Activated T-cell treated with anti-CD3 and anti-CD28 coated beads for 4 hours (primary cell): ENCODE results near the gene SCP2.
"Not testable (repeated sequence)": the region's sequence is repeated elsewhere in the genome, so short reads cannot be mapped to it uniquely, and the experiment has no call there.

Source experiments
- DNase-seq: peaks from one replicate; pipeline ENCODE4 v3.0.0-alpha.2; 2020

Gene SCP2

GRCh38 chr1:52976183-52977035 lies 49.3 kb downstream of the SCP2 start:
- no peak for DNase-seq

- DNase-seq, result no peak
These were observed 51.0 kb downstream of the SCP2 start for GRCh38 chr1:52978045-52978444.

- DNase-seq, result not testable (repeated sequence)
These were observed 65.7 kb downstream of the SCP2 start for GRCh38 chr1:52992733-52993132.

GRCh38 chr1:52994656-52995055 lies 67.6 kb downstream of the SCP2 start:
- DNase-seq, result no peak

GRCh38 chr1:52996653-52997052 lies 69.6 kb downstream of the SCP2 start:
- DNase-seq, result no peak

- DNase-seq, result no peak
These were observed 74.1 kb downstream of the SCP2 start for GRCh38 chr1:53001128-53001527.

GRCh38 chr1:53006612-53007011 lies 79.5 kb downstream of the SCP2 start:
- not testable (repeated sequence) for DNase-seq

- DNase-seq, result not testable (repeated sequence)
These were observed 83.2 kb downstream of the SCP2 start for GRCh38 chr1:53010247-53010646.

- no peak for DNase-seq
These were observed 84.1 kb downstream of the SCP2 start for GRCh38 chr1:53011175-53011574.

- DNase-seq, result peak; percentile 54
These were observed 87.9 kb downstream of the SCP2 start for GRCh38 chr1:53014791-53015507.

- DNase-seq, result no peak
These were observed 88.4 kb downstream of the SCP2 start for GRCh38 chr1:53015508-53015860.

GRCh38 chr1:53016705-53017104 lies 89.6 kb downstream of the SCP2 start:
- DNase-seq, result no peak

GRCh38 chr1:53020588-53020987 lies 93.5 kb downstream of the SCP2 start:
- no peak for DNase-seq

GRCh38 chr1:53022179-53022578 lies 95.1 kb downstream of the SCP2 start:
- DNase-seq, result no peak

GRCh38 chr1:53023546-53023945 lies 96.5 kb downstream of the SCP2 start:
- no peak for DNase-seq

- DNase-seq, result no peak
These were observed 97.0 kb downstream of the SCP2 start for GRCh38 chr1:53024117-53024516.

GRCh38 chr1:53025034-53025768 lies 98.1 kb downstream of the SCP2 start:
- DNase-seq, result no peak

- DNase-seq, result no peak
These were observed 98.7 kb downstream of the SCP2 start for GRCh38 chr1:53025769-53026112.

- DNase-seq, result no peak
These were observed 99.2 kb downstream of the SCP2 start for GRCh38 chr1:53026254-53026653.

GRCh38 chr1:53031732-53032131 lies 104.7 kb downstream of the SCP2 start:
- DNase-seq, result no peak

- DNase-seq, result no peak
These were observed 110.1 kb downstream of the SCP2 start for GRCh38 chr1:53037159-53037558.

GRCh38 chr1:53038566-53038965 lies 111.5 kb downstream of the SCP2 start:
- DNase-seq, result no peak

GRCh38 chr1:53043271-53043670 lies 116.2 kb downstream of the SCP2 start:
- no peak for DNase-seq

- no peak for DNase-seq
These were observed 117.8 kb downstream of the SCP2 start for GRCh38 chr1:53044926-53045325.
